K562 (cell line): Measurements from ENCODE around the gene EIF2AK3. TPM values are rescaled to one million over a fixed set of nuclear protein-coding genes. Genes with fewer than 3 reads are reported as not detected.

Experiments used
- ATAC-seq: fragments of 200-7000 bp; cut with Tn5 transposase; 3 replicates; pipeline ENCODE4 v1.9.1; 2020; ENCODE audit warnings: moderate library complexity
- BruUV-seq: library from RNA; stranded (reverse); fragments of 400-500 nt; replicated peaks from 2 replicates; lab custom pipeline; 2021; lab: Mats Ljungman, UMichigan
- CTCF ChIA-PET: fragments of 300-600 bp; formaldehyde crosslinking; extraction: SDS; loops from one replicate; lab custom pipeline; 2021; ENCODE audit warnings: low intra/inter-chr PET ratio; lab: Yijun Ruan, JAX
- POLR2A ChIA-PET: fragments of 300-600, 350-650 bp; sonication (Branson Sonifier 250); formaldehyde crosslinking; extraction: SDS; loops from one replicate; lab custom pipeline; 2021; ENCODE audit warnings: antibody characterized with exemption, inconsistent platforms; lab: Yijun Ruan, JAX
- DNase-seq, 4 experiments: peaks; one replicate each; pipeline versions ENCODE4 v3.0.0 to v3.0.0-alpha.2; 2011 to 2018; ENCODE audit warnings: low spot score in 3 of 4, mixed read lengths in 3 of 4; ENCODE audit errors: extremely low read depth in 1 of 4
- FAIRE-seq: peaks from 2 replicates; lab custom pipeline; 2011; peaks lifted over from hg19 to GRCh38; lab: Jason Lieb, UNC
- H2AFZ ChIP-seq: 2 replicates; pipeline ENCODE4 v1.6.0; 2011; ENCODE audit warnings: low read depth, low read length, control low read depth, inconsistent platforms
- H3K27ac ChIP-seq: fragments of 200-600 bp; 3 replicates; pipeline ENCODE4 v1.8.0; 2011; ENCODE audit warnings: low read depth, mild to moderate bottlenecking, control low read depth, inconsistent platforms, low read length, moderate library complexity, mixed read lengths; ENCODE audit errors: extremely low read depth
- H3K27me3 ChIP-seq, 2 experiments: fragments of 300-600 bp in 1 of 2; 2 replicates in 1 of 2; 3 replicates in 1 of 2; pipeline versions ENCODE4 v1.6.0 to v1.8.0; 2011; ENCODE audit warnings: inconsistent platforms in 2 of 2, low read length in 2 of 2, mild to moderate bottlenecking in 1 of 2, mixed read lengths in 1 of 2, moderate library complexity in 1 of 2; ENCODE audit not compliant: control insufficient read depth in 2 of 2, insufficient read depth in 2 of 2
- H3K36me3 ChIP-seq: fragments of 300-600 bp; 3 replicates; pipeline ENCODE4 v1.8.0; 2011; ENCODE audit warnings: mild to moderate bottlenecking, low read length, inconsistent platforms; ENCODE audit not compliant: control insufficient read depth, insufficient read depth
- H3K4me1 ChIP-seq, 2 experiments: fragments of 200-600 bp in 1 of 2; replicated peaks in 1 of 2; 2 replicates in 1 of 2; 3 replicates in 1 of 2; pipeline versions ENCODE4 v1.5.1 to v1.8.0; 2011; ENCODE audit warnings: inconsistent platforms in 2 of 2, low read length in 2 of 2, mild to moderate bottlenecking in 1 of 2, mixed read lengths in 1 of 2, moderate library complexity in 1 of 2; ENCODE audit not compliant: control insufficient read depth in 2 of 2, insufficient read depth in 2 of 2
- H3K4me2 ChIP-seq: 2 replicates; pipeline ENCODE4 v1.6.1; 2011; ENCODE audit warnings: low read length, control low read depth, inconsistent platforms, mixed read lengths; ENCODE audit not compliant: insufficient read depth
- H3K4me3 ChIP-seq: fragments of 200-600 bp; sonication (generic), shearing (Covaris generic); 2 replicates; pipeline ENCODE4 v1.5.1; 2016; ENCODE audit warnings: control low read depth, inconsistent platforms
- H3K79me2 ChIP-seq: fragments of 200-600 bp; 3 replicates; pipeline ENCODE4 v1.8.0; 2011; ENCODE audit warnings: low read length, inconsistent platforms; ENCODE audit not compliant: control insufficient read depth, insufficient read depth
- H3K9ac ChIP-seq, 2 experiments: 2 replicates each; pipeline versions ENCODE4 v1.6.0 to v1.6.1; 2011; ENCODE audit warnings: low read depth in 2 of 2, low read length in 2 of 2, control low read depth in 1 of 2, inconsistent platforms in 1 of 2, mild to moderate bottlenecking in 1 of 2, mixed read lengths in 1 of 2; ENCODE audit not compliant: insufficient read depth in 1 of 2
- H3K9me1 ChIP-seq: one replicate; pipeline ENCODE4 v1.6.0; 2011; ENCODE audit warnings: inconsistent platforms, mild to moderate bottlenecking, low read length, moderate library complexity; ENCODE audit not compliant: control insufficient read depth, insufficient read depth
- H3K9me3 ChIP-seq: replicated peaks from 2 replicates; pipeline ENCODE4 v1.5.1; 2011; ENCODE audit warnings: low read depth, low read length, inconsistent platforms; ENCODE audit not compliant: control insufficient read depth, insufficient read depth
- H4K20me1 ChIP-seq: replicated peaks from 2 replicates; pipeline ENCODE4 v1.6.1; 2011; ENCODE audit warnings: low read length, inconsistent platforms, mixed read lengths; ENCODE audit not compliant: control insufficient read depth, insufficient read depth
- BCL6 ChIP-seq: fragments of 250-450 bp; sonication (Bioruptor Pico); IDR thresholded peaks from 2 replicates; pipeline ENCODE4 v1.4.0; 2020
- CBX1 ChIP-seq: sonication (generic); IDR thresholded peaks from 2 replicates; pipeline ENCODE4 v1.6.1; 2016; ENCODE audit warnings: antibody characterized with exemption, low read depth, mild to moderate bottlenecking
- ERF ChIP-seq: fragments of 450-650 bp; formaldehyde crosslinking; IDR thresholded peaks from 2 replicates; pipeline ENCODE4 v1.4.0; 2020; ENCODE audit warnings: mild to moderate bottlenecking, mixed read lengths
- GABPB1 ChIP-seq: sonication (generic); formaldehyde crosslinking; IDR thresholded peaks from 2 replicates; pipeline ENCODE4 v1.8.0; 2022; ENCODE audit warnings: mild to moderate bottlenecking, missing genetic modification reagents
- GTF2A2 ChIP-seq: IDR thresholded peaks from 2 replicates; pipeline ENCODE4 v1.6.1; 2016; ENCODE audit warnings: mild to moderate bottlenecking, missing genetic modification characterization, missing compliant biosample characterization
- HMG20B ChIP-seq: fragments of 250-450 bp; sonication (Bioruptor Pico); IDR thresholded peaks from 2 replicates; pipeline ENCODE4 v1.5.0; 2021; ENCODE audit warnings: mild to moderate bottlenecking
- HNRNPH1 ChIP-seq: fragments of 200-400 bp; formaldehyde crosslinking; optimal IDR thresholded peaks from 2 replicates; pipeline ENCODE3; 2017; ENCODE audit warnings: low read depth, mild to moderate bottlenecking, low read length, moderate library complexity
- KAT2B ChIP-seq: IDR thresholded peaks from one replicate; pipeline ENCODE4 v1.6.1; 2012; ENCODE audit warnings: low read depth, mild to moderate bottlenecking, control low read depth, inconsistent platforms, low read length, moderate library complexity
- LEF1 ChIP-seq: fragments of 450-650 bp; IDR thresholded peaks from 2 replicates; pipeline ENCODE4 v1.6.1; 2016; ENCODE audit warnings: mild to moderate bottlenecking
- PHB ChIP-seq: fragments of 250-450 bp; sonication (Bioruptor Pico); IDR thresholded peaks from 2 replicates; pipeline ENCODE4 v1.5.0; 2021
- RUNX1 ChIP-seq: sonication (generic); IDR thresholded peaks from 2 replicates; pipeline ENCODE4 v1.6.1; 2016; ENCODE audit warnings: antibody characterized with exemption, low read depth
- SMAD1 ChIP-seq: fragments of 150-350 bp; IDR thresholded peaks from 2 replicates; pipeline ENCODE4 v1.6.1; 2014; ENCODE audit warnings: low read length, low read depth; ENCODE audit not compliant: partially characterized antibody
- ZNF583 ChIP-seq: fragments of 250-450 bp; sonication (Bioruptor Pico); IDR thresholded peaks from 2 replicates; pipeline ENCODE4 v1.4.0; 2020
- ZNF668 ChIP-seq: fragments of 250-450 bp; sonication (Bioruptor Pico); IDR thresholded peaks from 2 replicates; pipeline ENCODE4 v1.8.0; 2022; ENCODE audit warnings: mild to moderate bottlenecking, inconsistent platforms
- WGBS: fragments of 100-300 bp; shearing (Covaris generic); methylation state at CpG from one replicate; pipeline ENCODE4 v1.1.6; 2016; ENCODE audit warnings: low coverage, mixed read lengths; ENCODE audit not compliant: insufficient coverage; ENCODE audit errors: missing lambda C conversion rate; 5-methylcytosine and 5-hydroxymethylcytosine counted together
- in situ Hi-C: fragments of 300-500 bp; cut with MboI; formaldehyde crosslinking; loops from 4 replicates; pipeline ENCODE4 v1.15.0; 2018; ENCODE audit warnings: inconsistent platforms, mixed read lengths
- intact Hi-C: fragments of 100-400 bp; cut with micrococcal nuclease; formaldehyde crosslinking; loops from 2 replicates; pipeline ENCODE4 v1.14.2; 2022
- polyA plus RNA-seq, 8 experiments: library from polyadenylated mRNA; depleted of rRNA in 4 of 8; stranded (reverse) in 5 of 8; unstranded in 3 of 8; fragments of >200 nt; fragmentation: Nextera tagmentation in 2 of 8; fragmentation: Illumina TruSeq in 1 of 8; extraction: Ambion mirVana in 2 of 8; extraction: Trizol in 1 of 8; gene quantifications; 2 replicates each; pipeline versions ENCODE4 v1.2.1 to v1.2.3, GENCODE V29; 2011 to 2014; ENCODE audit warnings: inconsistent platforms in 1 of 8, missing spikeins in 1 of 8
- total RNA-seq, 7 experiments: library from RNA; depleted of rRNA in 6 of 7; stranded (reverse); fragments of >200 nt in 6 of 7; fragmentation: Illumina TruSeq in 2 of 7; extraction: Trizol in 2 of 7; gene quantifications; 2 replicates each; pipeline versions ENCODE4 v1.2.1 to v1.2.3, GENCODE V29; 2011 to 2021; ENCODE audit warnings: low replicate concordance in 1 of 7
- TF ChIP-seq, protein P1 (sequence below), 2 experiments: fragments of 450-650 bp; IDR thresholded peaks; 2 replicates each; pipeline ENCODE4 v1.6.1; 2018; ENCODE audit warnings: mild to moderate bottlenecking in 2 of 2, low read depth in 1 of 2; ENCODE audit not compliant: partially characterized antibody in 2 of 2
- TF ChIP-seq, protein P2 (sequence below): fragments of 450-650 bp; conservative IDR thresholded peaks from 2 replicates; pipeline ENCODE4 v1.6.1; 2016; ENCODE audit warnings: missing genetic modification characterization, low read depth, mild to moderate bottlenecking, missing compliant biosample characterization, moderate library complexity
- TF ChIP-seq, protein P3 (sequence below): IDR thresholded peaks from 2 replicates; pipeline ENCODE4 v1.6.1; 2014; ENCODE audit warnings: antibody characterized with exemption
- TF ChIP-seq, protein P4 (sequence below), 2 experiments: fragments of 250-450 bp in 1 of 2; fragments of 450-650 bp in 1 of 2; sonication (Bioruptor Pico) in 1 of 2; IDR thresholded peaks; 2 replicates each; pipeline versions ENCODE4 v1.6.1 to v1.8.0; 2016 to 2021; ENCODE audit warnings: mild to moderate bottlenecking in 2 of 2, moderate library complexity in 2 of 2, missing compliant biosample characterization in 1 of 2, missing genetic modification characterization in 1 of 2

EIF2AK3 gene
- total and polyA plus RNA-seq, 9 of the 15 experiments (the other 6 are each of a cell fraction or from before 2014, with no cell fraction given): 1.7 to 11.6 (median 7.4) TPM

- intact Hi-C loops: no loop called here
- H3K9me1 ChIP-seq: no peaks in the 10 kb centered on the region
- H2AFZ ChIP-seq: no peak overlapping the region
- H3K27ac ChIP-seq: no peak overlapping the region
- H3K36me3 ChIP-seq: peaks cover 54% of the 10 kb centered on the region; the same call in 2 of the 3 replicates
- no peak for FAIRE-seq
- no peaks in the 10 kb centered on the region for H3K9me3 ChIP-seq
- POLR2A ChIA-PET: interaction anchor here (0.8 kb wide), 1 partner anchor 11 kb away, joined by 4 read pairs; no protein-coding TSS in a partner anchor
- in situ Hi-C loops: no loop called here
- H3K4me2 ChIP-seq: no peak overlapping the region
- ATAC-seq: no peak
- WGBS: 88% methylated on average over 1 of the region's 1 CpG
- no peaks in the 10 kb centered on the region for H3K79me2 ChIP-seq
- no peak overlapping the region for H3K4me3 ChIP-seq
- CTCF ChIA-PET: no interaction called here
- H3K4me1 ChIP-seq: no peaks in the 10 kb centered on the region
- no peak overlapping the region for H3K9ac ChIP-seq
- no peak for DNase-seq
- H3K27me3 ChIP-seq: no peaks in the 10 kb centered on the region
- H4K20me1 ChIP-seq: no peaks in the 10 kb centered on the region
- no TSS peak for BruUV-seq
- TF ChIP-seq, protein P1, sequence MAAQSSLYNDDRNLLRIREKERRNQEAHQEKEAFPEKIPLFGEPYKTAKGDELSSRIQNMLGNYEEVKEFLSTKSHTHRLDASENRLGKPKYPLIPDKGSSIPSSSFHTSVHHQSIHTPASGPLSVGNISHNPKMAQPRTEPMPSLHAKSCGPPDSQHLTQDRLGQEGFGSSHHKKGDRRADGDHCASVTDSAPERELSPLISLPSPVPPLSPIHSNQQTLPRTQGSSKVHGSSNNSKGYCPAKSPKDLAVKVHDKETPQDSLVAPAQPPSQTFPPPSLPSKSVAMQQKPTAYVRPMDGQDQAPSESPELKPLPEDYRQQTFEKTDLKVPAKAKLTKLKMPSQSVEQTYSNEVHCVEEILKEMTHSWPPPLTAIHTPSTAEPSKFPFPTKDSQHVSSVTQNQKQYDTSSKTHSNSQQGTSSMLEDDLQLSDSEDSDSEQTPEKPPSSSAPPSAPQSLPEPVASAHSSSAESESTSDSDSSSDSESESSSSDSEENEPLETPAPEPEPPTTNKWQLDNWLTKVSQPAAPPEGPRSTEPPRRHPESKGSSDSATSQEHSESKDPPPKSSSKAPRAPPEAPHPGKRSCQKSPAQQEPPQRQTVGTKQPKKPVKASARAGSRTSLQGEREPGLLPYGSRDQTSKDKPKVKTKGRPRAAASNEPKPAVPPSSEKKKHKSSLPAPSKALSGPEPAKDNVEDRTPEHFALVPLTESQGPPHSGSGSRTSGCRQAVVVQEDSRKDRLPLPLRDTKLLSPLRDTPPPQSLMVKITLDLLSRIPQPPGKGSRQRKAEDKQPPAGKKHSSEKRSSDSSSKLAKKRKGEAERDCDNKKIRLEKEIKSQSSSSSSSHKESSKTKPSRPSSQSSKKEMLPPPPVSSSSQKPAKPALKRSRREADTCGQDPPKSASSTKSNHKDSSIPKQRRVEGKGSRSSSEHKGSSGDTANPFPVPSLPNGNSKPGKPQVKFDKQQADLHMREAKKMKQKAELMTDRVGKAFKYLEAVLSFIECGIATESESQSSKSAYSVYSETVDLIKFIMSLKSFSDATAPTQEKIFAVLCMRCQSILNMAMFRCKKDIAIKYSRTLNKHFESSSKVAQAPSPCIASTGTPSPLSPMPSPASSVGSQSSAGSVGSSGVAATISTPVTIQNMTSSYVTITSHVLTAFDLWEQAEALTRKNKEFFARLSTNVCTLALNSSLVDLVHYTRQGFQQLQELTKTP (IDR thresholded peaks at IDR 0.05; ENCODE audit: low read depth in 1 of 2, partially characterized antibody in 2 of 2): no peak
- TF ChIP-seq, protein P2, sequence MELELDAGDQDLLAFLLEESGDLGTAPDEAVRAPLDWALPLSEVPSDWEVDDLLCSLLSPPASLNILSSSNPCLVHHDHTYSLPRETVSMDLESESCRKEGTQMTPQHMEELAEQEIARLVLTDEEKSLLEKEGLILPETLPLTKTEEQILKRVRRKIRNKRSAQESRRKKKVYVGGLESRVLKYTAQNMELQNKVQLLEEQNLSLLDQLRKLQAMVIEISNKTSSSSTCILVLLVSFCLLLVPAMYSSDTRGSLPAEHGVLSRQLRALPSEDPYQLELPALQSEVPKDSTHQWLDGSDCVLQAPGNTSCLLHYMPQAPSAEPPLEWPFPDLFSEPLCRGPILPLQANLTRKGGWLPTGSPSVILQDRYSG: no peak
- no peak for TF ChIP-seq ZNF583 (CRISPR knock-in tag)
- no peak for TF ChIP-seq ERF (CRISPR knock-in tag)
- TF ChIP-seq, protein P3, sequence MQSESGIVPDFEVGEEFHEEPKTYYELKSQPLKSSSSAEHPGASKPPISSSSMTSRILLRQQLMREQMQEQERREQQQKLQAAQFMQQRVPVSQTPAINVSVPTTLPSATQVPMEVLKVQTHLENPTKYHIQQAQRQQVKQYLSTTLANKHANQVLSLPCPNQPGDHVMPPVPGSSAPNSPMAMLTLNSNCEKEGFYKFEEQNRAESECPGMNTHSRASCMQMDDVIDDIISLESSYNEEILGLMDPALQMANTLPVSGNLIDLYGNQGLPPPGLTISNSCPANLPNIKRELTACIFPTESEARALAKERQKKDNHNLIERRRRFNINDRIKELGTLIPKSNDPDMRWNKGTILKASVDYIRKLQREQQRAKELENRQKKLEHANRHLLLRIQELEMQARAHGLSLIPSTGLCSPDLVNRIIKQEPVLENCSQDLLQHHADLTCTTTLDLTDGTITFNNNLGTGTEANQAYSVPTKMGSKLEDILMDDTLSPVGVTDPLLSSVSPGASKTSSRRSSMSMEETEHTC: no peak
- no peak for TF ChIP-seq LEF1
- TF ChIP-seq BCL6: no peak
- TF ChIP-seq PHB: no peak
- TF ChIP-seq ZNF668 (CRISPR knock-in tag): no peak
- TF ChIP-seq GTF2A2 (tag): no peak
- no peak for TF ChIP-seq HMG20B
- TF ChIP-seq GABPB1 (CRISPR knock-in tag): no peak
- TF ChIP-seq, protein P4, sequence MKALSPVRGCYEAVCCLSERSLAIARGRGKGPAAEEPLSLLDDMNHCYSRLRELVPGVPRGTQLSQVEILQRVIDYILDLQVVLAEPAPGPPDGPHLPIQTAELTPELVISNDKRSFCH (CRISPR knock-in tag; IDR thresholded peaks at IDR 0.05): no peak
- TF ChIP-seq, protein P4 (tag; IDR thresholded peaks at IDR 0.05): no peak
- TF ChIP-seq RUNX1: no peak
- TF ChIP-seq KAT2B: no peak
- no peak for TF ChIP-seq HNRNPH1
- no peak for TF ChIP-seq CBX1
- TF ChIP-seq SMAD1: no peak
Observed at GRCh38 chr2:88580088-88580487, 47.2 kb downstream of the EIF2AK3 start.
